Left ventricle myocardium inferior (tissue), 1 donor: ENCODE results near the gene KCNH4. TPM values are rescaled to one million over a fixed set of nuclear protein-coding genes. Genes with fewer than 3 reads are reported as not detected.
"Not testable (repeated sequence)": the region's sequence is repeated elsewhere in the genome, so short reads cannot be mapped to it uniquely, and the experiment has no call there.

Source experiments
- DNase-seq: peaks from one replicate; pipeline ENCODE4 v3.0.0-alpha.2; 2020
- H3K27ac ChIP-seq: fragments of 200-600 bp; replicated peaks from 2 replicates; pipeline ENCODE4 v1.8.0; 2021
- H3K27me3 ChIP-seq: fragments of 200-600 bp; 2 replicates; pipeline ENCODE4 v1.8.0; 2021; ENCODE audit warnings: low read depth
- H3K36me3 ChIP-seq: fragments of 200-600 bp; 2 replicates; pipeline ENCODE4 v1.8.0; 2021
- H3K4me1 ChIP-seq: fragments of 200-600 bp; 2 replicates; pipeline ENCODE4 v1.8.0; 2021
- H3K4me3 ChIP-seq: fragments of 200-600 bp; 2 replicates; pipeline ENCODE4 v1.8.0; 2021; ENCODE audit warnings: mild to moderate bottlenecking, moderate library complexity
- H3K9me3 ChIP-seq: fragments of 200-600 bp; replicated peaks from 2 replicates; pipeline ENCODE4 v1.8.0; 2021
- intact Hi-C: fragments of 100-400 bp; cut with micrococcal nuclease; formaldehyde crosslinking; loops from one replicate; pipeline ENCODE4 v1.11.0; 2022
- total RNA-seq: library from RNA; stranded (reverse); fragmentation: NEBNext Ultra II Directional; extraction: Animal tissue kit (Norgen Biotek cat#: 25700); gene quantifications from one replicate; pipeline ENCODE4 v1.2.1, GENCODE V29; 2021
- TF ChIP-seq, protein P1 (sequence below): fragments of 200-600 bp; IDR thresholded peaks from 2 replicates; pipeline ENCODE4 v1.8.0; 2021; ENCODE audit warnings: antibody characterized with exemption, mild to moderate bottlenecking, borderline replicate concordance
- donor health status: DM: no; HTN: yes; CAD: no; lungs with severe emphysema.

The KCNH4 gene
- total RNA-seq, 1 donor from 2014 or later: 0.16 TPM

DNA sequence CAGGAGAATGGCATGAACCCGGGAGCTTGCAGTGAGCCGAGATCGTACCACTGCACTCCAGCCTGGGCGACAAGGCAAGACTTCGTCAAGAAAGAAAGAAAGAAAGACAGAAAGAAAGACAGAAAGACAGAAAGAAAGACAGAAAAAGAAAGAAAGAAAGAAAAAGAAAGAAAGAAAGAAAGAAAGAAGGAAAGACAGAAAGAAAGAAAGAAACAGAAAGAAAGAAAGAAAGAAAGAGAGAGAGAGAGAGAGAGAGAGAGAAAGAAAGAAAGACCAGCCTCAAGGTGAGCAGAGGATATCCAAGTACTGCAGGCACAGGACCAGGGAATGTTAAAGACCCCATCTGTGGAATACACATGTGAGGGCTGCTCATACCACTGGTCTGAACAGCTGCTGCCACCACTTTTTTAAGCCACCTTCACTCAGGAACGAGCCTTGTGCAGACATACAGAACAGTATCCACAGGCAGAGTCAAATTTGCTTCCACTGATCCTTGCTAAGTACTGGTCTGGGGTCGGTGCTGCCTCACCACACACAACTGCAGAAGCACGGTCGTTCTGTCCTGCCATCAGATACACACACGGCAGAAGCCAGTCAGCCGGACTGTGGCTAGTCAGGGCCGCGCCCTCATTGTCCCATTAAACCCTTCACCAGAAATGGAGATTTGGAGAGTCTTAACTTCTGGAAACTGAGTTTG is 33.9 kb downstream of the KCNH4 start:
- intact Hi-C loops: no loop called here
- Histone ChIP-seq H3K9me3 (no peaks in the 10 kb centered on the region), H3K27ac (no peak overlapping the region), H3K4me3 (no peak overlapping the region), H3K4me1 (peaks cover 54% of the 10 kb centered on the region), H3K27me3 (no peaks in the 10 kb centered on the region), H3K36me3 (peaks cover 23% of the 10 kb centered on the region)
- TF ChIP-seq, protein P1, sequence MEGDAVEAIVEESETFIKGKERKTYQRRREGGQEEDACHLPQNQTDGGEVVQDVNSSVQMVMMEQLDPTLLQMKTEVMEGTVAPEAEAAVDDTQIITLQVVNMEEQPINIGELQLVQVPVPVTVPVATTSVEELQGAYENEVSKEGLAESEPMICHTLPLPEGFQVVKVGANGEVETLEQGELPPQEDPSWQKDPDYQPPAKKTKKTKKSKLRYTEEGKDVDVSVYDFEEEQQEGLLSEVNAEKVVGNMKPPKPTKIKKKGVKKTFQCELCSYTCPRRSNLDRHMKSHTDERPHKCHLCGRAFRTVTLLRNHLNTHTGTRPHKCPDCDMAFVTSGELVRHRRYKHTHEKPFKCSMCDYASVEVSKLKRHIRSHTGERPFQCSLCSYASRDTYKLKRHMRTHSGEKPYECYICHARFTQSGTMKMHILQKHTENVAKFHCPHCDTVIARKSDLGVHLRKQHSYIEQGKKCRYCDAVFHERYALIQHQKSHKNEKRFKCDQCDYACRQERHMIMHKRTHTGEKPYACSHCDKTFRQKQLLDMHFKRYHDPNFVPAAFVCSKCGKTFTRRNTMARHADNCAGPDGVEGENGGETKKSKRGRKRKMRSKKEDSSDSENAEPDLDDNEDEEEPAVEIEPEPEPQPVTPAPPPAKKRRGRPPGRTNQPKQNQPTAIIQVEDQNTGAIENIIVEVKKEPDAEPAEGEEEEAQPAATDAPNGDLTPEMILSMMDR: no peak
- no peak for DNase-seq

DNA sequence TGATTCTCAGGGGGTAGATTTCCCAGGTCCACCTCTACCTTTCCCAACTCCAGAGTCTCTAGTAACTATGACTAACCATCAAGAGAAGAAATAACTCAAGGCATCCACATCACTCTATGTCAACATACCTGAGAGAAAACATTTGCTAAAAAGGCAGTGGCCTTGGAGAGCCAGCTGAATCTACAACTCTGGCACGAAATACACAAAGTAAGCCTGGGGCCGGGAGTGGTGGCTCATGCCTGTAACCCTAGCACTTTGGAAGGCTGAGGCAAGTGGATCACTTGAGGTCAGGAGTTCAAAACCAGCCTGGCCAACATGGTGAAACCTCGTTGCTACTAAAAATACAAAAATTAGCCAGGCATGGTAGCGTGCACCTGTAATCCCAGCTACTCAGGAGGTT is 37.8 kb downstream of the KCNH4 start:
- H3K9me3 ChIP-seq, DNase-seq, H3K27me3 ChIP-seq, H3K4me3 ChIP-seq, H3K36me3 ChIP-seq, intact Hi-C loops: not testable (repeated sequence)
- Histone ChIP-seq H3K4me1 (peaks cover 54% of the 10 kb centered on the region), H3K27ac (peak overlapping the region; percentile 56)

DNA sequence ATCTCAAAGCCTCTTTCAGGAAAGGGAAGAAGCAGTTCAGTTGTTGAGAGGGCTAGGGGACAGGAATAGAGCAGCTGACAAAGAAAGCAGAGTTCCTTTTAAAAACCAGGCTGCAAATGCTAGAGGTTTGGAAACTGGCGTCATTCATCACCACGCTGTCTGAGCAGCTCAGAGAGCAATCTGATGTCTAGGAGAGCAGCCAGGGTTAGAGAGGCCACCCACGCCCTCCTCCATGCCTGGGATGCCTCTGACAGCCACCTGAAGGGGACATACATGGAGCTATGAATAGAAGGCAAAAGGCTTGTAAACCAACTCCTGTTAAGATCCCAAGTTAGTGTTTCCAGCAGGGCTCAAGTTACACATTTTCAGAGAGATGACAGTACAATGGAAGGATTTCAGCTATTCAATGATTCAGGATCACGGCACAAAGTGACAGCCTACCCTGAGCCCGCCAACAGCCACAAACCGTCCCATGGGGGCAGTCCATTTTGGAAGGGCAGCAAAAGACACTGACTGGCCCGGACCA is 38.5 kb downstream of the KCNH4 start:
- TF ChIP-seq, protein P1: no peak
- no peak for DNase-seq
- H3K36me3 ChIP-seq: peaks cover 7% of the 10 kb centered on the region
- H3K27me3 ChIP-seq: no peaks in the 10 kb centered on the region
- intact Hi-C loops: no loop called here
- no peaks in the 10 kb centered on the region for H3K9me3 ChIP-seq
- H3K4me1 ChIP-seq: peaks cover 61% of the 10 kb centered on the region
- no peak overlapping the region for H3K4me3 ChIP-seq
- peak overlapping the region; percentile 56 for H3K27ac ChIP-seq

DNA sequence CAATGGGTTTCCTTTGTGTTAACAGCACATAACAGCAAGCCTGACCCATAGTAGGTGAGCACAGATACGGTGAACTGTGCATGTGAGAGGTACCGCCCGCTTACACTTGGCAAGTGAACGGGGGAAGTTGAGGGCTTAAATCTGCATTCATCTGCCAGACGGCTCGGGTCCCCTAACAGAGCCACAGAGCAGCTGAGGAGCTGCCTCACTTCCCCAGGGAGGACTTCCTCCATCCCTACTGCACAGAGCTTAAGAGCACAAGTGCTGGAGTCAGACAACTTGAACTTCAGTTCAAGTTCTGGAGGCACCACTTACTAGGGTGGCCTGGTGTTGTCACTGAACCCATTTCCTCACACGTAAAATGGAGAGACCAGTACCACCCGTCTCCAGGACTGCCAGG is 39.6 kb downstream of the KCNH4 start:
- peak overlapping the region; percentile 56 for H3K27ac ChIP-seq
- H3K9me3 ChIP-seq: no peaks in the 10 kb centered on the region
- peaks cover 7% of the 10 kb centered on the region for H3K36me3 ChIP-seq
- H3K27me3 ChIP-seq: no peaks in the 10 kb centered on the region
- peaks cover 72% of the 10 kb centered on the region for H3K4me1 ChIP-seq
- DNase-seq: no peak
- TF ChIP-seq, protein P1: no peak
- no peak overlapping the region for H3K4me3 ChIP-seq
- intact Hi-C loops: no loop called here

DNA sequence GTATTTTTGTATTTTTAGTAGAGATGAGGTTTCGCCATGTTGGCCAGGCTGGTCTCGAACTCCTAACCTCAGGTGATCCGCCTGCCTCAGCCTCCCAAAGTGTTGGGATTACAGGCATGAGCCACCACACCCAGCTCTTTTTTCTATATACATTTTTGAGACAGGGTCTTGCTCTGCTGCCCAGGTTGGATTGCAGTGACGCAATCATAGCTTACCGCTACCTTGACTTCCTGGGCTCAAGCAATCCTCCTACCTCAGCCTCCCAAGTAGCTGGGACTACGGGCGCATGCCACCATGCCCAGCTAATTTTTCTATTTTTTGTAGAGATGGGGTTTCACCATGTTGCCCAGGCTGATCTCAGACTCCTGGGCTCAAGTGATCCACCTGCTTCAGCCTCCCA is 40.3 kb downstream of the KCNH4 start:
- H3K9me3 ChIP-seq, H3K27me3 ChIP-seq, H3K4me3 ChIP-seq, H3K36me3 ChIP-seq, intact Hi-C loops, H3K27ac ChIP-seq, DNase-seq: not testable (repeated sequence)
- H3K4me1 ChIP-seq: peaks cover 79% of the 10 kb centered on the region

DNA sequence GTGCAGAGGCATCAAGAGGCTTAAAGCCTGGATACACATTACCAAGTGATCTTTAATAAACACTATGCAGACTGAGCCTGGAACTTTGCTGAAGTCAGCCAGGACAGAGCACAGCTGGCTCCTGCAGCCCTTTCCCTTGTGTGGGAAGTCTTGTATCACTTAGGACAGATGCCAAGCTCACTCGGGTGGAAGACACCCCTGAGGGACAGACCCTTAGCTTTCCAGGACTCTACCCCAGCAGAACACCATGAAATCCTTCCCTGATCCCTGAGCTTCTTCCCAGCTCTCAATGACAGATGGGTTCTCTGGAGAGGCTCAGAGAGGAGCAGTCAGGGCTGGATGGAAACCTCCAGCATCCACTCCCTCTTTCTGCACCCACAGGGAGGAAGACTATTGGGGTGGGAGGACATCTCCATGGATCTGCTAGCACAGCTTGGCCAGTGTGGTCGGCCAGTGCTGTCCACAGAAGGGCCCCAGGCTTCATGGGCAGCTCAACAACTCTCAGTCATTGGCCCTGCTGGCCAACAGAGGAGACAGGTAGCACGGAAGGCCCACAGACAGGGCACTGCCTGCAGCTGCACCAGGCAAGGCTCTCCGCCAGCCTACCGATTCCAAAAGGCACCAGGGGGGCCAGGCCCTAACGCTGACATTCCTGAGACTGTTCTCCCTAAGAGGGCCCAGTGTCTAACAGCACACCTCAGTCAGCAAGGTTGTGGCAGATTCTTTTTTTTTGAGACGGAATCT is 42.0 kb downstream of the KCNH4 start:
- intact Hi-C loops: no loop called here

More for the DNA sequence above, 42.0 kb downstream of the KCNH4 start:
- no peak for DNase-seq
- H3K36me3 ChIP-seq: no peaks in the 10 kb centered on the region
- no peak overlapping the region for H3K4me3 ChIP-seq
- peak overlapping the region; percentile 67 for H3K27ac ChIP-seq
- no peaks in the 10 kb centered on the region for H3K9me3 ChIP-seq
- TF ChIP-seq, protein P1: no peak
- H3K27me3 ChIP-seq: no peaks in the 10 kb centered on the region
- H3K4me1 ChIP-seq: peaks cover 96% of the 10 kb centered on the region
